Measurements from ENCODE around the gene DSCAM.

GRCh38 chr21:40717028-40717427 lies 129.9 kb downstream of the DSCAM start:
- TF ChIP-seq POLR2A (IDR thresholded peaks at IDR 0.05) (no peak), EP300 (IDR thresholded peaks at IDR 0.05) (no peak)
